Epithelial cell of prostate (primary cell): ENCODE measurements around the gene CPLX3.
A peak's percentile ranks its signal among the peaks of the same experiment; 100 is the strongest.

Experiments used
- DNase-seq: peaks from one replicate; pipeline ENCODE4 v3.0.0-alpha.2; 2011; ENCODE audit warnings: low read depth, low spot score
- H3K27ac ChIP-seq: fragments of 450-650 bp; 2 replicates; pipeline ENCODE4 v1.5.1; 2017; ENCODE audit warnings: mild to moderate bottlenecking

CPLX3 gene

DNA sequence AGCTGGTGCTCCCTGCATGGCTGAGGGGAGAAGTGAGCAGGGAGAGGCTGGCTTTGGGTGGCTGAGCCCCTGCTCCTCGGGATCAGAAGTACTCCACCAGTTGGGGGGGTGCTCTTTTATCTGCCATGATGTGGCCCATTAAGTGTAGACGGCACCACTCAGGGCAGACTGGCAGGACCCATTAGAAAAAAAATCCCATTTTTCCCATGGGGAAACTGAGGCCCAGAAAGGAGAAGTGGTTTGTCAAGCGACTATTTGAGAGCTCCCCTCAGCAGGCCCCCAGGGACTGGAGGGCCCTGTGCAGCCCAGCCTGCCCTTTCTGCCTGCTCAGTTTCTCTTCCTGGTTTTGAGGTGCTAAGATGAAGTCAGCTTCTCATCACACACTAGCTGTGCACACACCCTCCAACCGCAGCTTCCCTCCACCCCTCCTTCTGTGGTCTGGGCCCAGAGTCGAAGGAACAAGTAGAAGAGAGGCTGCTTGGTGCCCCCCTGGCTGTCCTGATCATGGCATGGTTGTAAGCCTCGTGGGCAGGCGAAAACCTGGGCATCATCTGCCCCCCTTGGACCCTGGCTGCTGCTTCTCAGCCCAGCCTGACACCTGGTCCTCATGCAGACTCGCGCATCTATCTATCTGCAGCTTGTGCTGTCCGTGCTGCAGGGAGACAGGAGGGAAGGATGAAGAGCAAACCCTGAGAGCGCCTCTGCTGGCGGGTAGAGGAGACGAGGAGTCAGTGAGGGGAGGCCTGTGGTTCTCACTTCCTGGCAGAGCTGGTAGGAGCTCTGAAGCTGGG, 39.0 kb upstream of the CPLX3 start:
- DNase-seq = no peak
- peak overlapping the region; percentile 45 for H3K27ac ChIP-seq

- DNase-seq = no peak
- peak overlapping the region; percentile 45 for H3K27ac ChIP-seq
These were observed 38.3 kb upstream of the CPLX3 start for GRCh38 chr15:74788042-74788682.

- H3K27ac ChIP-seq = peak overlapping the region; percentile 45
- DNase-seq = no peak
These were observed 37.7 kb upstream of the CPLX3 start for GRCh38 chr15:74788683-74789151.

GRCh38 chr15:74789171-74789631, 37.2 kb upstream of the CPLX3 start:
- no peak for DNase-seq
- peak overlapping the region; percentile 45 for H3K27ac ChIP-seq

DNA sequence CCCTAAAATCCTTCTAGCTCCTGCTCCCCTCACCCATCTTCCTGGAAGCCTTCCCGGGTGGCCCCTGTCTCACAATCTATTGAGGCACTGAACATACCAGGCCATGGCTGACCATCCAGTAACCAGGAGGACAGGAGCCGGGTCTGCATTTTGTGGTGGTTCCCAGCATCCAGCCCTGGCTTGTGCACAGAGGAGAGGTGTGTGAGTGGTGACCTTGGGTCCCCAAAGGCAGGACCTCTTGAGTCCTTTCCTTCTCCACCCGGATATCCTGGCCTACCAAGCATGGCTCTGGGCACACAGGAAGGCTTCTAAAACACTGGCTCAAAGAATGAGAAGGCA, 36.7 kb upstream of the CPLX3 start:
- H3K27ac ChIP-seq = no peak overlapping the region
- no peak for DNase-seq

- DNase-seq = no peak
- H3K27ac ChIP-seq = no peak overlapping the region
These were observed 36.1 kb upstream of the CPLX3 start for GRCh38 chr15:74790080-74790916.

GRCh38 chr15:74791007-74791406, 35.4 kb upstream of the CPLX3 start:
- no peak overlapping the region for H3K27ac ChIP-seq
- DNase-seq = no peak

DNA sequence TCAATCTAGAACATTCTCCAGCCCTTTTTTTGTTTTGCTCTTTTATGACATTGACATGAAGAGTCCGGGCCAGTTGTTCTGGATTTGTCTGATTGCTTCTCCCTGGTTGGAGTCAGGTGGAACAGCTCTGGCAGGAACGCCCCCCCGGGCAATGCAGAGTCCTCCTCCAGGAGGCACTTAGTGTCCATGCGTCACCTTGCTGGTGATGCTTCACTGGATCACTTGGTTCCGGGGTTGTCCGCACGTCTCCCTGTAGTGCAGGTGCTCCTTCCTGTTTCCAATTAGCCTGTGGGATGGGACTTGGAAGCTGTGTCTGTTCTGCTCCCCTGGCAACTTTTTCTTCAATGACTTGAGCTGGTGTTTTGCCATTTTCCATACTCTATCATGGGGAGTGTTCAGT, 34.8 kb upstream of the CPLX3 start:
- no peak overlapping the region for H3K27ac ChIP-seq

DNA sequence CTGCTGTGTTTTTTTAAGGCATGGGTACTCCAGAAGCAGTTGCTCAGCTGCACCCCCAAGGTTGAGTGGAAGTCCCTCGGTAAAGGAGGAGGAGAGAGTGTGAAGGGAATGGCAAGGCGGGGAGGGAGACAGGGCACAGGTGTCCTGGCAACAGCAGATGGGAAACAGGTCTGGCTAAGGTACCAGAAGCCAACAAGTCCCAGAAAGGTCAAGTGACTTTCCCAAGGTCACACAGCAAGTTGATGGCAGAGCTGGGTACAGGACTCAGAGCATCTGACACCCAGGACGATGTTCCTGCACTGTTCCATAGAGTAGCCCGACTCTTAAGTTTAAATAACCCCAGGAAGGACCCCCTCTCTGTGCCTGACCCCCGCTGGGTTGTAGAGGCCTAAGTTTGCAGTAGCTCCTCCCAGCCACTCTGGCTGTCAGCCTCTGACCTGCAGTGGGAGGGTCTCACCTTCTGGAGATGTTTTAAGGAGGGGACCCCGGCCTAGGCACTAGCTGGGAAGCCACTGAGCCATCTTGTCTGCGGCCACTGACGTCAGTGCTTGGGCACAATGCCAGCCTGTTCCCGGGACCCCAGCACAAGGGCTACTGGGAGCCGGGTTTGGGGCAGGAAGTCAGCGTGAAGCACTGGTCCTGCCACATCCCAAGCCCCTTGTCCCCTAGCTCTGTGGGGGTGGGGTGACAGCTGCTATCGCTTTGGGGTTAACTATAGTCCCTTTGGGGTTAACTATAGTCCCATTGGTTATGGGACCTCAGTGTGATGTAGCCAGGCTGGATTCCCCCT, 34.0 kb upstream of the CPLX3 start:
- H3K27ac ChIP-seq = no peak overlapping the region
- no peak for DNase-seq

More for the DNA sequence above, 34.8 kb upstream of the CPLX3 start:
- DNase-seq = no peak

DNA sequence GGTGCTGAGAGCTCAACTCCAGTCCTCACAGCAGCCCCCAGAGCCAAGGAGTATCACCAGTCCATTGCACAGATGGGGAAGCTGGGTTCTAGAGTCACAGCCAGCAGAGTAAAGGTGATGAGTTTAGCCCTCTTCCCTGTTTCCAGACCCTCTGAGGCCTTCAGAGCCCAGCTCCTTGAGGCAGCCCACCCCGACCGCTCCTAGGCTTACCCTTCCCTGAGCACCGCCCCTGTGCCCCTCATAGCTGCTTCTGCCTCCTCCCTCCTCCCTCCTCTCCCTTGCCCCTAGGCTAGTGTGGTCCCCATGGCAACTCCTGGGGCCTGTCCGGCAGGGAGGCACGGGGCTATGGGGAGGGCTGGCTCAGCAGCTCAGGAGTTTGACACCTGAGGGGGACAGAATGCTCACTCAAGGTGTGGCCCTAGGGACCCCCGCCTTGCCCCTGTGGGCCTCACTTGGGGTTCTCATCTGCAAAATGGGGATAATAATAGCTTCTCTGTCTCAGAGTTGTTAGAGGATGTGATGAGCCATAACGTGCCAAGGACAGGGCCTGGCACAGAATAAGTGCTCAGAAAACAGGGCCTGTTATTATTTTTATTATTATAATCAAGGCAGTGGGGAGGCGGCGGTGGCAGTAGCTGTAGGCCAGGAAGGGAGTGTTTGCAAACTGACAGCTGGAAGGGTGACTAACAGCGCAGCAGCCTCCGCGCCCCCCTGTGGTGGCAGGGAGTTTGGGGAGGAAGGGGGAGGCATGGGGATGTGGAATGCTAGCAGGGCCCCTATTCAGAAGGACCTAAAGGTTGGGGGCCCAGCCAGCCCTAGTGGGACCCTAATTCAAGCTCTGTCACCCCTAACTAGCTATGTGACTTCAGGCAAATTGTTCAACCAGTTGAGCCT, 33.0 kb upstream of the CPLX3 start:
- H3K27ac ChIP-seq = peak overlapping the region; percentile 16
- DNase-seq = no peak

DNA sequence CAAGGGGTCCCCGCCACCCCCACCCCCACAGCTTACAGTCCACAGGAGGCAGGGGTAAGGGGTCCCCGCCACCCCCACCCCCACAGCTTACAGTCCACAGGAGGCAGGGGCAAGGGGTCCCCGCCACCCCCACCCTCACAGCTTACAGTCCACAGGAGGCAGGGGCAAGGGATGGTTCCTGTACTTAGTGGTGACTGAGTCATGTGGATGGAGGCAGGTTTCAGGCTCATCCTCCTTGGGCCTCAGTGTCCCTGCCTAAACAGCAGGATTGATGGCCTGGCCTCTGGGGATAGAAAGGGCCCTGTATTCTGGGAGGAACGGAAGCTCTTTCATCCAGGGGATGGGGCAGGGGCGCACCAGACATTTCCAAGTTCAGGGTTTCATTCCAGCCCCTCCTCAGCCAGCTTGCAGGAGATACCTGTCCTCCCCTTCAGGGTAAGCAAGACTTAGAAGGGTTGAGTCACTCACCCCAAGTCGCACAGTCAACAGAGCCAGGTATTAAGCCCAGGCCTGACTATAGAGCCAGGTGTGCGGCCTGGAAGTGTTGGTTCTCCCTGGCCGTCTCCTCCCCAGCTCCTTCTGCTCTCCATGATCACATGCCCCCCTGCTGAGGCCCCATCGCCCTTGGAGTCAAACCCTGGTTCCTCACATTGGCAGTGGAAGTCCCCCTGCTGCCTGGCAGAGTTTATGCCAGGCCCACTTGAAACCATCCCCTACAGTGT, 32.0 kb upstream of the CPLX3 start:
- no peak for DNase-seq
- H3K27ac ChIP-seq = peak overlapping the region; percentile 50

DNA sequence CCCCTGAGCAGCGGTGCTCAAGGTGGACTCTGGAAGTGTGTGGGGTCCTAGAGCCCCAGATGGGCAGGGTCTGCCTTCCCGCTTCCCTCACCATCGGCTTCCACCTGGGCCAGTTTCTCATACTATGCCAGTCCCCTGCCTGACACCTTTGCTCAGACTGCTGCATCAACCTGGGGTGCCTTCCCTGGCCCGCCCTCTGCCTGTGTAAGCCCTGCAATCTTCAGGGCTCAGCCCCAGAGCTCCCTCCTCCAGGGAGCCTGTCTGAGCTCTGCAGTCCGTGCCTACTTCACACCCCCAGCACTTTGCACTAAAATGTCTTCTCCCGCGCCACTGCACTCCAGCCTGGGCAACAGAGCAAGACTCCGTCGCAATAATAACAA, 31.5 kb upstream of the CPLX3 start:
- peak overlapping the region; percentile 50 for H3K27ac ChIP-seq
- no peak for DNase-seq

DNA sequence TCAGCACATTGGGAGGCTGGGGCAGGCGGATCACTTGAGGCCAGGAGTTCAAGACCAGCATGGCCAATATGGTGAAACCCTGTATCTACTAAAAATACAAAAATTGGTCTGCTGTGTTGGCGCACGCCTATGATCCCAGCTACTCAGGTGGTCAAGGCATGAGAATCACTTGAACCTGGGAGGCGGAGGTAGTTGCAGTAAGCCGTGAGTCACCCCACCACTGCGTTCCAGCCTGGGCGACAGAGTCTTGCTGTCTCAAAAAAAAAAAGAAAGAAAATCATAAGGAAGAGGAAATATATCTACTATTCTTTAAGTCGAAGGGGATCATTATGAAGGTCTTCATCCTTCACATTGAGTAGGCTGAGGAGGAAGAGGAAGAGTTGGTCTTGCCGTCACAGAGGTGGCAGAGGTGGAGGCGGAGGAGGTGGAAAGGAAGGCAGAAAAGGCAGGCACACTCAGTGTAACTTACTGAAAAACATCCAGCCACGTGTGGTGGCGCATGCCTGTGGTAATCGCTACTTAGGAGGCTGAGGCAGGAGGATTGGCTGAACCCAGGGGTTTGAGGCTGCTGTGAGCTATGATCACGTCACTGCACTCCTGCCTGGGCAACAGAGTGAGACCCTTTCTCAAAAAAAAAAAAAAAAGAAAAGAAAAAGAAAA, 30.3 kb upstream of the CPLX3 start:
- DNase-seq = no peak
- peak overlapping the region; percentile 50 for H3K27ac ChIP-seq

GRCh38 chr15:74798388-74799254, 27.8 kb upstream of the CPLX3 start:
- H3K27ac ChIP-seq = peak overlapping the region; percentile 88
- DNase-seq = no peak

GRCh38 chr15:74799255-74799855, 27.1 kb upstream of the CPLX3 start:
- H3K27ac ChIP-seq = peak overlapping the region; percentile 88
- DNase-seq = no peak

- peak overlapping the region; percentile 88 for H3K27ac ChIP-seq
- peak; percentile 89 for DNase-seq
These were observed 26.4 kb upstream of the CPLX3 start for GRCh38 chr15:74799856-74800558.
